CD4-positive, alpha-beta T cell treated with Interferon gamma for 1 hour (primary cell): Measurements from ENCODE around the gene SPTLC3.

Source experiments
- DNase-seq: peaks from one replicate; pipeline ENCODE4 v3.0.0-alpha.2; 2020

SPTLC3 gene

GRCh38 chr20:13205425-13205824 lies 196.7 kb downstream of the SPTLC3 start:
- no peak for DNase-seq

- no peak for DNase-seq
Measured at GRCh38 chr20:13205848-13206434, 197.2 kb downstream of the SPTLC3 start.

- no peak for DNase-seq
Measured at GRCh38 chr20:13207016-13207415, 198.2 kb downstream of the SPTLC3 start.

- no peak for DNase-seq
Measured at GRCh38 chr20:13211956-13212618, 203.3 kb downstream of the SPTLC3 start.

- DNase-seq, result no peak
Measured at GRCh38 chr20:13212750-13213149, 204.0 kb downstream of the SPTLC3 start.

- DNase-seq, result no peak
Measured at GRCh38 chr20:13213335-13213734, 204.6 kb downstream of the SPTLC3 start.

- no peak for DNase-seq
Measured at GRCh38 chr20:13216533-13216932, 207.8 kb downstream of the SPTLC3 start.
